HepG2 (cell line): Measurements from ENCODE around the gene TMCC2. TPM values are rescaled to one million over a fixed set of nuclear protein-coding genes. Genes with fewer than 3 reads are reported as not detected.
A peak's percentile ranks its signal among the peaks of the same experiment; 100 is the strongest.

ENCODE experiments used
- CENPX ChIP-seq: sonication (generic); formaldehyde crosslinking; IDR thresholded peaks from 2 replicates; pipeline ENCODE4 v1.9.0; 2021; ENCODE audit warnings: mild to moderate bottlenecking, missing genetic modification reagents, moderate library complexity
- CHCHD3 ChIP-seq: sonication (generic); formaldehyde crosslinking; IDR thresholded peaks from 2 replicates; pipeline ENCODE4 v1.8.0; 2022; ENCODE audit warnings: mild to moderate bottlenecking, missing genetic modification reagents, moderate library complexity
- MBD4 ChIP-seq: IDR thresholded peaks from 2 replicates; pipeline ENCODE4 v1.6.1; 2012; ENCODE audit warnings: low read length, inconsistent platforms, borderline replicate concordance
- MTF1 ChIP-seq: sonication (generic); formaldehyde crosslinking; IDR thresholded peaks from 2 replicates; pipeline ENCODE4 v1.5.0; 2020; ENCODE audit warnings: missing genetic modification reagents
- MXD3 ChIP-seq: IDR thresholded peaks from 2 replicates; pipeline ENCODE4 v1.6.1; 2016; ENCODE audit warnings: mild to moderate bottlenecking, missing biosample characterization, missing genetic modification reagents
- PRMT3 ChIP-seq: sonication (generic); formaldehyde crosslinking; IDR thresholded peaks from 2 replicates; pipeline ENCODE4 v1.8.1; 2022; ENCODE audit warnings: low read depth, mild to moderate bottlenecking, moderate library complexity, missing genetic modification reagents, borderline replicate concordance
- SP5 ChIP-seq: IDR thresholded peaks from 2 replicates; pipeline ENCODE4 v1.6.1; 2016; ENCODE audit warnings: low read depth, borderline replicate concordance
- ZNF280B ChIP-seq: sonication (generic); formaldehyde crosslinking; IDR thresholded peaks from 2 replicates; pipeline ENCODE4 v1.5.0; 2020; ENCODE audit warnings: missing genetic modification reagents, mild to moderate bottlenecking, borderline replicate concordance
- ZNF282 ChIP-seq: fragments of 450-650 bp; IDR thresholded peaks from 2 replicates; pipeline ENCODE4 v1.6.1; 2018; ENCODE audit not compliant: partially characterized antibody
- ZNF546 ChIP-seq: sonication (generic); formaldehyde crosslinking; conservative IDR thresholded peaks from 2 replicates; pipeline ENCODE4 v1.8.1; 2023; ENCODE audit warnings: mild to moderate bottlenecking, missing genetic modification reagents
- ZNF710 ChIP-seq: sonication (generic); formaldehyde crosslinking; IDR thresholded peaks from 2 replicates; pipeline ENCODE4 v1.5.0; 2020; ENCODE audit warnings: mild to moderate bottlenecking, missing genetic modification reagents, borderline replicate concordance
- polyA plus RNA-seq, 8 experiments: library from polyadenylated mRNA; depleted of rRNA in 3 of 8; stranded (reverse) in 7 of 8; unstranded in 1 of 8; fragments of >200 nt; fragmentation: Illumina TruSeq in 4 of 8; extraction: Trizol in 4 of 8; gene quantifications; 2 replicates each; pipeline versions ENCODE4 v1.2.1 to v1.2.3, GENCODE V29; 2011 to 2016; ENCODE audit warnings: low read depth in 4 of 8, missing spikeins in 1 of 8, mixed read lengths in 1 of 8; ENCODE audit not compliant: insufficient read depth in 1 of 8
- total RNA-seq, 5 experiments: library from RNA; depleted of rRNA; stranded (reverse); fragments of >200 nt; fragmentation: Illumina TruSeq; extraction: Trizol; gene quantifications; 2 replicates each; pipeline ENCODE4 v1.2.3, GENCODE V29; 2016; ENCODE audit warnings: low read depth in 1 of 5
- TF ChIP-seq, protein P1 (sequence below): IDR thresholded peaks from 2 replicates; pipeline ENCODE4 v1.6.1; 2012; ENCODE audit warnings: low read depth, low read length, improper control_type of control experiment
- TF ChIP-seq, protein P2 (sequence below): sonication (generic); formaldehyde crosslinking; IDR thresholded peaks from 2 replicates; pipeline ENCODE4 v1.4.0; 2020; ENCODE audit warnings: mild to moderate bottlenecking, missing genetic modification reagents

Gene TMCC2
- total and polyA plus RNA-seq, 2 of the 13 experiments (the other 11 are each of a cell fraction or from before 2014, with no cell fraction given), result 0.12 to 0.24 TPM

DNA sequence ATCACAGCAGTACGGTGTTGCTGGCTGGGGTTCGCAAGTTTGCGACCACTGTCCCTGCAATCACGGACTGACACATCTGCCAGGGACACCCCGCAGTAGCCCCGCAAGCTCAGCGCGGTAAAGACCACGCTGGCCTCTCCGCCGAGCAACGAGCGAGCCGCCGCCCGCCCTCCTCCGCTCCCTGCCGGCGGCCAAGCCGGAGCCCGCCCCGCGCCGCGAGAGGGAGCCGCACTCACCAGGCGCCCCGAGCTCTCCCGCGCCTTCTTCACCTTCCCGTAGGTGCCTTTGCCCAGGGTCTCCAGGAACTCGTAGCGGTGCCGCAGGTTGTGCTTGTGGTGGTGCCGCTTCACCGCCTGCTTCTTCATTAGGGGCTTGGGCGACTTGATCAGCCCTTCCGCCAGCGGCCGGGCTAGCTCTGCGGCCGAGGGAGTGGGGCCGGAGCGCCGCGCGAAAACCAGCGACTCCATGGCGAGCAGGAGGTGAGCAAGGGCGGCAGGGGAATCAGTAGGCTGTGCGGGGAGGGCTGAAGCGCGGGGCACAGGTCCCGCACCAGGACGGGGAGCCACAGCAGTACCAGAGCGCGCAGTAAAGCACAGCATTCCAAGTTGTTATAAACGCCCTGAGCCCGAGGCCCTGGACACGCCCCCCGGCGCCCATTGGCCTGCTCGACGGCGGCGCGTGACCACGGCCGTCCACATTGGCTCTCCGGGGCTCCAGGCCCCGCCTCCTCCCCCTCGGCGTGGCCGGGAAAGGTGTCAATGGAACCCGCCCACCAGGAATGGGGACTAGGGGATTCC, 93.6 kb downstream of the TMCC2 start, which contains the start of gene NUAK2 (continued):
- TF ChIP-seq ZNF280B (peak; percentile 40; the same call in 1 of the 2 replicates), ZNF710 (CRISPR knock-in tag) (peak; percentile 41; the same call in 1 of the 2 replicates), CHCHD3 (CRISPR knock-in tag) (no peak), PRMT3 (no peak), MTF1 (CRISPR knock-in tag) (no peak), MBD4 (no peak), ZNF282 (no peak), SP5 (CRISPR knock-in tag) (0 out of 2 replicates have a peak, but pooled peaks have one; percentile 18), CENPX (CRISPR knock-in tag) (no peak), ZNF546 (CRISPR knock-in tag) (no peak; the same call in 1 of the 2 replicates), MXD3 (CRISPR knock-in tag) (peak; percentile 83; the same call in 1 of the 2 replicates)
- TF ChIP-seq, protein P1, sequence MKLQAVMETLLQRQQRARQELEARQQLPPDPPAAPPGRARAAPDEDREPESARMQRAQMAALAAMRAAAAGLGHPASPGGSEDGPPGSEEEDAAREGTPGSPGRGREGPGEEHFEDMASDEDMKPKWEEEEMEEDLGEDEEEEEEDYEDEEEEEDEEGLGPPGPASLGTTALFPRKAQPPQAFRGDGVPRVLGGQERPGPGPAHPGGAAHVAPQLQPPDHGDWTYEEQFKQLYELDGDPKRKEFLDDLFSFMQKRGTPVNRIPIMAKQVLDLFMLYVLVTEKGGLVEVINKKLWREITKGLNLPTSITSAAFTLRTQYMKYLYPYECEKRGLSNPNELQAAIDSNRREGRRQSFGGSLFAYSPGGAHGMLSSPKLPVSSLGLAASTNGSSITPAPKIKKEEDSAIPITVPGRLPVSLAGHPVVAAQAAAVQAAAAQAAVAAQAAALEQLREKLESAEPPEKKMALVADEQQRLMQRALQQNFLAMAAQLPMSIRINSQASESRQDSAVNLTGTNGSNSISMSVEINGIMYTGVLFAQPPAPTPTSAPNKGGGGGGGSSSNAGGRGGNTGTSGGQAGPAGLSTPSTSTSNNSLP, result no peak
- TF ChIP-seq, protein P2, sequence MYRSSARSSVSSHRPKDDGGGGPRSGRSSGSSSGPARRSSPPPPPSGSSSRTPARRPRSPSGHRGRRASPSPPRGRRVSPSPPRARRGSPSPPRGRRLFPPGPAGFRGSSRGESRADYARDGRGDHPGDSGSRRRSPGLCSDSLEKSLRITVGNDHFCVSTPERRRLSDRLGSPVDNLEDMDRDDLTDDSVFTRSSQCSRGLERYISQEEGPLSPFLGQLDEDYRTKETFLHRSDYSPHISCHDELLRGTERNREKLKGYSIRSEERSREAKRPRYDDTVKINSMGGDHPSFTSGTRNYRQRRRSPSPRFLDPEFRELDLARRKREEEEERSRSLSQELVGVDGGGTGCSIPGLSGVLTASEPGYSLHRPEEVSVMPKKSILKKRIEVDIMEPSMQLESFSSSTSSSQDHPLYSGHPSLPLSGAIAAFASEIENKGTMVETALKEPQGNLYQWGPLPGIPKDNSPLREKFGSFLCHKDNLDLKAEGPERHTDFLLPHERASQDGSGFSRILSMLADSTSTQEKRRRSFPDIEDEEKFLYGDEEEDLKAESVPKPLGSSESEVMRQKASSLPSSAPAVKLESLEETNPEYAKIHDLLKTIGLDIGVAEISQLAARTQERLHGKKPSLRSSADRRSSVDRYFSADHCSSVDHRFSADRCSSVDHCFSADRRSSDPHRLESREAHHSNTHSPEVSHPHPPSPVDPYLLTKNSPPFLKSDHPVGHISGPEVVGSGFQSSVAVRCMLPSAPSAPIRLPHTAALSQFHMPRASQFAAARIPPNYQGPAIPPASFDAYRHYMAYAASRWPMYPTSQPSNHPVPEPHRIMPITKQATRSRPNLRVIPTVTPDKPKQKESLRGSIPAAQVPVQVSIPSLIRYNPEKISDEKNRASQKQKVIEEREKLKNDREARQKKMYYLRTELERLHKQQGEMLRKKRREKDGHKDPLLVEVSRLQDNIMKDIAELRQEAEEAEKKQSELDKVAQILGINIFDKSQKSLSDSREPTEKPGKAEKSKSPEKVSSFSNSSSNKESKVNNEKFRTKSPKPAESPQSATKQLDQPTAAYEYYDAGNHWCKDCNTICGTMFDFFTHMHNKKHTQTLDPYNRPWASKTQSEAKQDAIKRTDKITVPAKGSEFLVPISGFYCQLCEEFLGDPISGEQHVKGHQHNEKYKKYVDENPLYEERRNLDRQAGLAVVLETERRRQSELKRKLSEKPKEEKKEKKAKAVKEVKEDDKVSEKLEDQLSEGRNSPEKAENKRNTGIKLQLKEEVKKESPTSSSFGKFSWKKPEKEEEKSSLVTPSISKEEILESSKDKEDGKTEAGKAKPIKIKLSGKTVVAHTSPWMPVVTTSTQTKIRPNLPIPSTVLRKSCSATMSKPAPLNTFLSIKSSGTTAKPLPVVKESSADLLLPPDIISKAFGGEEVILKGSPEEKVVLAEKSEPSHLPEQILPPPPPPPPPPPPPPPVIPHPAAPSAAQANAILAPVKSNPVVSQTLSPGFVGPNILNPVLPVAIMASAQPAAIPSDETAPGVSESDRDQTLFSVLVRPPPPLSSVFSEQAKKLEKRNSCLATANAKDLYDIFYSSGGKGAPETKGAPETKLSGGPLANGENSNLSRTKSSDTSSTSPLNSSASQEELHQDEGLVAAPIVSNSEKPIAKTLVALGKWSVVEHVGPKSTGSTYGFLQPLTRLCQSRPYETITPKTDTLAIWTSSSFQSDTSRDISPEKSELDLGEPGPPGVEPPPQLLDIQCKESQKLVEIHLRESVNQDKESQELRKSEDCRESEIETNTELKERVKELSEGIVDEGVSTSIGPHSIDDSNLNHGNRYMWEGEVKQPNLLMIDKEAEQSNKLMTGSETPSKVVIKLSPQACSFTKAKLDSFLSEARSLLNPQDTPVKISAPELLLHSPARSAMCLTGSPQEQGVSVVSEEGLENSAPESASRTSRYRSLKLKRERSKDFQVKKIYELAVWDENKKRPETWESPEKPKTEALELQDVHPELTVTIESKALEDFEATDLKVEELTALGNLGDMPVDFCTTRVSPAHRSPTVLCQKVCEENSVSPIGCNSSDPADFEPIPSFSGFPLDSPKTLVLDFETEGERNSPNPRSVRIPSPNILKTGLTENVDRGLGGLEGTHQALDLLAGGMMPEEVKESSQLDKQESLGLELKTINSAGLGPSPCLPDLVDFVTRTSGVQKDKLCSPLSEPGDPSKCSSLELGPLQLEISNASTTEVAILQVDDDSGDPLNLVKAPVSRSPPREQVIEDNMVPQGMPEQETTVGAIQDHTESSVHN, result no peak
